Amniotic stem cell (primary cell): ENCODE measurements around the gene CRABP2.

Source experiments
- DNase-seq: peaks from one replicate; lab custom pipeline; 2025; lab: John Stamatoyannopoulos, UW

The CRABP2 gene

GRCh38 chr1:156708218-156708661 is 2.9 kb upstream of the CRABP2 start:
- no peak for DNase-seq

- DNase-seq, result no peak
These were observed 2.2 kb upstream of the CRABP2 start for GRCh38 chr1:156707417-156708217.

GRCh38 chr1:156706657-156707416 is 1.5 kb upstream of the CRABP2 start:
- DNase-seq, result no peak

GRCh38 chr1:156705918-156706656 is 704 bp upstream of the CRABP2 start:
- DNase-seq, result peak; percentile 44

GRCh38 chr1:156704930-156705320 is 458 bp downstream of the CRABP2 start:
- peak; percentile 72 for DNase-seq

- DNase-seq, result no peak
These were observed 1.1 kb downstream of the CRABP2 start for GRCh38 chr1:156704166-156704711.

- no peak for DNase-seq
These were observed 1.6 kb downstream of the CRABP2 start for GRCh38 chr1:156703741-156704140.

- DNase-seq, result no peak
These were observed 2.0 kb downstream of the CRABP2 start for GRCh38 chr1:156703336-156703735.

GRCh38 chr1:156700736-156701531 is 4.4 kb downstream of the CRABP2 start:
- no peak for DNase-seq

GRCh38 chr1:156698995-156699394 is 6.4 kb downstream of the CRABP2 start:
- DNase-seq, result no peak

GRCh38 chr1:156697481-156697880 is 7.9 kb downstream of the CRABP2 start:
- no peak for DNase-seq

GRCh38 chr1:156696755-156697154 is 8.6 kb downstream of the CRABP2 start:
- DNase-seq, result no peak

GRCh38 chr1:156694690-156694962 is 10.8 kb downstream of the CRABP2 start:
- no peak for DNase-seq

GRCh38 chr1:156693848-156694689 is 11.3 kb downstream of the CRABP2 start:
- no peak for DNase-seq

GRCh38 chr1:156692925-156693847 is 12.2 kb downstream of the CRABP2 start:
- DNase-seq, result no peak

- no peak for DNase-seq
These were observed 12.9 kb downstream of the CRABP2 start for GRCh38 chr1:156692441-156692924.

GRCh38 chr1:156691665-156692440 is 13.5 kb downstream of the CRABP2 start:
- DNase-seq, result no peak

GRCh38 chr1:156691191-156691590 is 14.2 kb downstream of the CRABP2 start:
- DNase-seq, result no peak

- DNase-seq, result no peak
These were observed 14.7 kb downstream of the CRABP2 start for GRCh38 chr1:156690675-156691036.
